GDM1 (cell line): ENCODE results near the gene LUC7L3.
A peak's percentile ranks its signal among the peaks of the same experiment; 100 is the strongest.

ENCODE experiments used
- DNase-seq: peaks from one replicate; lab custom pipeline; 2025; lab: John Stamatoyannopoulos, UW

Gene LUC7L3

GRCh38 chr17:50685691-50686493 is 33.5 kb upstream of the LUC7L3 start:
- no peak for DNase-seq

GRCh38 chr17:50686494-50687199 is 32.8 kb upstream of the LUC7L3 start:
- no peak for DNase-seq

GRCh38 chr17:50687200-50688066 is 32.0 kb upstream of the LUC7L3 start:
- DNase-seq: no peak

GRCh38 chr17:50688245-50688644 is 31.2 kb upstream of the LUC7L3 start:
- DNase-seq: no peak

- no peak for DNase-seq
These were observed 30.2 kb upstream of the LUC7L3 start for GRCh38 chr17:50689251-50689650.

GRCh38 chr17:50689956-50690886 is 29.2 kb upstream of the LUC7L3 start:
- DNase-seq: no peak

GRCh38 chr17:50690887-50691549 is 28.4 kb upstream of the LUC7L3 start:
- DNase-seq: no peak

- DNase-seq: no peak
These were observed 27.6 kb upstream of the LUC7L3 start for GRCh38 chr17:50691550-50692447.

- DNase-seq: no peak
These were observed 26.9 kb upstream of the LUC7L3 start for GRCh38 chr17:50692448-50693035.

GRCh38 chr17:50693036-50693682 is 26.2 kb upstream of the LUC7L3 start:
- DNase-seq: no peak

GRCh38 chr17:50696365-50696879 is 23.0 kb upstream of the LUC7L3 start:
- DNase-seq: no peak

- no peak for DNase-seq
These were observed 22.3 kb upstream of the LUC7L3 start for GRCh38 chr17:50697062-50697461.

- no peak for DNase-seq
These were observed 21.6 kb upstream of the LUC7L3 start for GRCh38 chr17:50697663-50698272.

GRCh38 chr17:50699410-50699809 is 20.0 kb upstream of the LUC7L3 start:
- DNase-seq: no peak

- no peak for DNase-seq
These were observed 16.2 kb upstream of the LUC7L3 start for GRCh38 chr17:50703162-50703561.

- DNase-seq: peak; percentile 73
These were observed 11.9 kb upstream of the LUC7L3 start, which contains the start of gene ANKRD40 for GRCh38 chr17:50707289-50708049. ANKRD40 (minus strand) TSS chr17:50707914; CDS start chr17:50707654, 260 bp downstream.
